A673 (cell line): ENCODE measurements around the gene PRSS27.

Experiments
- EZH2 ChIP-seq: fragments of 200-600 bp; sonication (generic); IDR thresholded peaks from 2 replicates; pipeline ENCODE4 v1.6.1; 2017; ENCODE audit warnings: borderline replicate concordance, low read depth, mild to moderate bottlenecking, mixed read lengths, antibody characterized with exemption, low read length; ENCODE audit not compliant: poor library complexity, severe bottlenecking
- TF ChIP-seq, protein P1 (sequence below): fragments of 300-800, 200-600 bp; sonication (generic); conservative IDR thresholded peaks from 2 replicates; pipeline ENCODE4 v1.5.1; 2017; ENCODE audit warnings: low read depth, mild to moderate bottlenecking, antibody characterized with exemption, low read length, moderate library complexity, mixed read lengths

- TF ChIP-seq, protein P1, sequence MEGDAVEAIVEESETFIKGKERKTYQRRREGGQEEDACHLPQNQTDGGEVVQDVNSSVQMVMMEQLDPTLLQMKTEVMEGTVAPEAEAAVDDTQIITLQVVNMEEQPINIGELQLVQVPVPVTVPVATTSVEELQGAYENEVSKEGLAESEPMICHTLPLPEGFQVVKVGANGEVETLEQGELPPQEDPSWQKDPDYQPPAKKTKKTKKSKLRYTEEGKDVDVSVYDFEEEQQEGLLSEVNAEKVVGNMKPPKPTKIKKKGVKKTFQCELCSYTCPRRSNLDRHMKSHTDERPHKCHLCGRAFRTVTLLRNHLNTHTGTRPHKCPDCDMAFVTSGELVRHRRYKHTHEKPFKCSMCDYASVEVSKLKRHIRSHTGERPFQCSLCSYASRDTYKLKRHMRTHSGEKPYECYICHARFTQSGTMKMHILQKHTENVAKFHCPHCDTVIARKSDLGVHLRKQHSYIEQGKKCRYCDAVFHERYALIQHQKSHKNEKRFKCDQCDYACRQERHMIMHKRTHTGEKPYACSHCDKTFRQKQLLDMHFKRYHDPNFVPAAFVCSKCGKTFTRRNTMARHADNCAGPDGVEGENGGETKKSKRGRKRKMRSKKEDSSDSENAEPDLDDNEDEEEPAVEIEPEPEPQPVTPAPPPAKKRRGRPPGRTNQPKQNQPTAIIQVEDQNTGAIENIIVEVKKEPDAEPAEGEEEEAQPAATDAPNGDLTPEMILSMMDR: no peak
- no peak for TF ChIP-seq EZH2
These were observed 3.8 kb downstream of the PRSS27 start for GRCh38 chr16:2715966-2716885.
